ENCODE results near the gene ENO3. TPM values are rescaled to one million over a fixed set of nuclear protein-coding genes. Genes with fewer than 3 reads are reported as not detected.

The ENO3 gene
- total and polyA plus RNA-seq, 2 experiments from 2014 or later, result 18.7 to 30.2 TPM

- no peak overlapping the region for H2AFZ ChIP-seq
- peaks cover 68% of the 10 kb centered on the region for H3K79me2 ChIP-seq
- no peak overlapping the region for H3K4me2 ChIP-seq
- no peaks in the 10 kb centered on the region for H3K36me3 ChIP-seq (replicated peaks; ENCODE audit: insufficient read depth, low read depth)
- no peaks in the 10 kb centered on the region for H3K9me2 ChIP-seq (replicated peaks; ENCODE audit: insufficient read depth)
- no peak overlapping the region for H3K4me3 ChIP-seq
- H3K9me3 ChIP-seq (ENCODE audit: low read depth), result no peaks in the 10 kb centered on the region
- WGBS (ENCODE audit: low lambda C conversion rate, missing lambda C conversion rate), result 81% methylated on average over 3 of the region's 3 CpGs
- H3K27ac ChIP-seq, result peak overlapping the region; percentile 91
- DNase-seq (ENCODE audit: low spot score), result no peak
- peaks cover 21% of the 10 kb centered on the region for H4K20me1 ChIP-seq (ENCODE audit: insufficient read depth, poor library complexity, severe bottlenecking)
- H3K27me3 ChIP-seq, result no peaks in the 10 kb centered on the region
- H3K4me1 ChIP-seq (ENCODE audit: insufficient read depth), result peaks cover 28% of the 10 kb centered on the region
- TF ChIP-seq EZH2phosphoT487 (IDR thresholded peaks at IDR 0.05; ENCODE audit: low read depth, severe bottlenecking, unreplicated experiment), result no peak
- no peak for TF ChIP-seq EZH2 (IDR thresholded peaks at IDR 0.05; ENCODE audit: borderline replicate concordance)
- no peak for TF ChIP-seq CTCF (IDR thresholded peaks at IDR 0.05; ENCODE audit: poor library complexity)
These were observed 6.8 kb upstream of the ENO3 start for GRCh38 chr17:4944163-4944553.

GRCh38 chr17:4944554-4945175 is 6.3 kb upstream of the ENO3 start:
- no peak overlapping the region for H3K4me3 ChIP-seq
- H3K36me3 ChIP-seq (replicated peaks; ENCODE audit: insufficient read depth, low read depth), result no peaks in the 10 kb centered on the region
- H4K20me1 ChIP-seq (ENCODE audit: insufficient read depth, poor library complexity, severe bottlenecking), result peaks cover 21% of the 10 kb centered on the region
- no peak for DNase-seq (ENCODE audit: low spot score)
- H3K4me1 ChIP-seq (ENCODE audit: insufficient read depth), result peaks cover 27% of the 10 kb centered on the region
- no peaks in the 10 kb centered on the region for H3K9me3 ChIP-seq (ENCODE audit: low read depth)
- 81% methylated on average over 8 of the region's 8 CpGs for WGBS (ENCODE audit: low lambda C conversion rate, missing lambda C conversion rate)
- no peaks in the 10 kb centered on the region for H3K9me2 ChIP-seq (replicated peaks; ENCODE audit: insufficient read depth)
- peak overlapping the region; percentile 86 for H3K4me2 ChIP-seq
- no peak overlapping the region for H2AFZ ChIP-seq
- peak overlapping the region; percentile 91 for H3K27ac ChIP-seq
- no peak for TF ChIP-seq CTCF (IDR thresholded peaks at IDR 0.05; ENCODE audit: poor library complexity)
- no peak for TF ChIP-seq EZH2phosphoT487 (IDR thresholded peaks at IDR 0.05; ENCODE audit: low read depth, severe bottlenecking, unreplicated experiment)
- no peak for TF ChIP-seq EZH2 (IDR thresholded peaks at IDR 0.05; ENCODE audit: borderline replicate concordance)
- H3K79me2 ChIP-seq, result peaks cover 66% of the 10 kb centered on the region
- no peaks in the 10 kb centered on the region for H3K27me3 ChIP-seq

- Histone ChIP-seq H3K36me3 (replicated peaks; ENCODE audit: insufficient read depth, low read depth) (no peaks in the 10 kb centered on the region), H3K4me3 (no peak overlapping the region), H3K9me2 (replicated peaks; ENCODE audit: insufficient read depth) (no peaks in the 10 kb centered on the region), H2AFZ (no peak overlapping the region), H3K79me2 (peaks cover 66% of the 10 kb centered on the region), H3K4me1 (ENCODE audit: insufficient read depth) (peaks cover 31% of the 10 kb centered on the region), H3K27me3 (no peaks in the 10 kb centered on the region), H3K9me3 (ENCODE audit: low read depth) (no peaks in the 10 kb centered on the region), H3K4me2 (peak overlapping the region; percentile 86), H3K27ac (peak overlapping the region; percentile 100), H4K20me1 (ENCODE audit: insufficient read depth, poor library complexity, severe bottlenecking) (peaks cover 21% of the 10 kb centered on the region)
- DNase-seq (ENCODE audit: low spot score), result peak; percentile 82
- no peak for TF ChIP-seq CTCF (IDR thresholded peaks at IDR 0.05; ENCODE audit: poor library complexity)
- TF ChIP-seq EZH2 (IDR thresholded peaks at IDR 0.05; ENCODE audit: borderline replicate concordance), result no peak
- no peak for TF ChIP-seq EZH2phosphoT487 (IDR thresholded peaks at IDR 0.05; ENCODE audit: low read depth, severe bottlenecking, unreplicated experiment)
- WGBS (ENCODE audit: low lambda C conversion rate, missing lambda C conversion rate), result 70% methylated on average over 7 of the region's 7 CpGs
These were observed 5.6 kb upstream of the ENO3 start for GRCh38 chr17:4945176-4945943.
